Mesenchymal stem cell (in vitro differentiated cells and primary cell): Measurements from ENCODE around the gene RIPOR2.

Experiments
- DNase-seq: peaks from one replicate; pipeline ENCODE4 v3.0.0-alpha.2; 2013
- H2AFZ ChIP-seq: one replicate; pipeline ENCODE4 v1.6.1; 2013; ENCODE audit warnings: low read depth, mild to moderate bottlenecking, control low read depth, inconsistent platforms, low read length, moderate library complexity
- H2AK5ac ChIP-seq: 2 replicates; pipeline ENCODE4 v1.6.1; 2013; ENCODE audit warnings: low read length, moderate library complexity, mild to moderate bottlenecking, inconsistent platforms; ENCODE audit not compliant: severe bottlenecking
- H2BK120ac ChIP-seq: one replicate; pipeline ENCODE4 v1.6.1; 2013; ENCODE audit warnings: low read depth, mild to moderate bottlenecking, inconsistent platforms, low read length, moderate library complexity
- H2BK12ac ChIP-seq, 2 experiments: one replicate each; pipeline ENCODE4 v1.6.1; 2013; ENCODE audit warnings: inconsistent platforms in 2 of 2, low read length in 2 of 2, mild to moderate bottlenecking in 2 of 2, moderate library complexity in 2 of 2, control low read depth in 1 of 2
- H2BK15ac ChIP-seq: one replicate; pipeline ENCODE4 v1.6.1; 2013; ENCODE audit warnings: mild to moderate bottlenecking, low read depth, inconsistent platforms; ENCODE audit not compliant: poor library complexity, severe bottlenecking
- H2BK5ac ChIP-seq: 2 replicates; pipeline ENCODE4 v1.6.1; 2013; ENCODE audit warnings: low read depth, mild to moderate bottlenecking, low read length, control low read depth, inconsistent platforms; ENCODE audit not compliant: poor library complexity, severe bottlenecking
- H3K14ac ChIP-seq, 2 experiments: one replicate each; pipeline ENCODE4 v1.6.1; 2013; ENCODE audit warnings: inconsistent platforms in 2 of 2, low read length in 2 of 2, control low read depth in 1 of 2, mild to moderate bottlenecking in 1 of 2, moderate library complexity in 1 of 2
- H3K18ac ChIP-seq, 2 experiments: one replicate each; pipeline ENCODE4 v1.6.1; 2013; ENCODE audit warnings: inconsistent platforms in 2 of 2, low read length in 2 of 2, control low read depth in 1 of 2, low read depth in 1 of 2, mild to moderate bottlenecking in 1 of 2
- H3K23ac ChIP-seq, 2 experiments: one replicate each; pipeline ENCODE4 v1.6.1; 2013; ENCODE audit warnings: inconsistent platforms in 2 of 2, low read length in 2 of 2, mild to moderate bottlenecking in 2 of 2, moderate library complexity in 2 of 2, control low read depth in 1 of 2
- H3K27ac ChIP-seq: 2 replicates; pipeline ENCODE4 v1.5.1; 2013; ENCODE audit warnings: mild to moderate bottlenecking, moderate library complexity, low read length, control low read depth, inconsistent platforms; ENCODE audit not compliant: poor library complexity, severe bottlenecking
- H3K27me3 ChIP-seq, 2 experiments: 2 replicates each; pipeline versions ENCODE4 v1.6.1 to v1.7.0; 2013; ENCODE audit warnings: low read length in 2 of 2, mild to moderate bottlenecking in 2 of 2, moderate library complexity in 2 of 2, control low read depth in 1 of 2, inconsistent platforms in 1 of 2; ENCODE audit not compliant: control insufficient read depth in 1 of 2, insufficient read depth in 1 of 2
- H3K36me3 ChIP-seq, 2 experiments: 2 replicates each; pipeline versions ENCODE4 v1.6.1 to v1.7.0; 2013; ENCODE audit warnings: low read length in 2 of 2, control low read depth in 1 of 2, inconsistent platforms in 1 of 2, low read depth in 1 of 2, mild to moderate bottlenecking in 1 of 2; ENCODE audit not compliant: insufficient read depth in 2 of 2, control insufficient read depth in 1 of 2
- H3K4ac ChIP-seq, 2 experiments: one replicate each; pipeline ENCODE4 v1.6.1; 2013; ENCODE audit warnings: inconsistent platforms in 2 of 2, low read length in 2 of 2, mild to moderate bottlenecking in 2 of 2, moderate library complexity in 2 of 2, control low read depth in 1 of 2, low read depth in 1 of 2
- H3K4me1 ChIP-seq: 2 replicates; pipeline ENCODE4 v1.6.1; 2013; ENCODE audit warnings: low read depth, low read length, control low read depth; ENCODE audit not compliant: control insufficient read depth, insufficient read depth
- H3K4me2 ChIP-seq: 2 replicates; pipeline ENCODE4 v1.6.1; 2013; ENCODE audit warnings: low read length, mild to moderate bottlenecking, inconsistent platforms; ENCODE audit not compliant: poor library complexity, severe bottlenecking
- H3K4me3 ChIP-seq, 2 experiments: 2 replicates each; pipeline versions ENCODE4 v1.5.1 to v1.7.0; 2013; ENCODE audit warnings: low read length in 2 of 2, mild to moderate bottlenecking in 2 of 2, control low read depth in 1 of 2, low read depth in 1 of 2; ENCODE audit not compliant: insufficient read depth in 1 of 2
- H3K79me1 ChIP-seq: replicated peaks from 2 replicates; pipeline ENCODE4 v1.6.1; 2013; ENCODE audit warnings: mild to moderate bottlenecking, control low read depth, low read length, inconsistent platforms; ENCODE audit not compliant: poor library complexity, severe bottlenecking
- H3K9ac ChIP-seq: 2 replicates; pipeline ENCODE4 v1.7.0; 2013; ENCODE audit warnings: mild to moderate bottlenecking, low read length, moderate library complexity
- H3K9me3 ChIP-seq: 2 replicates; pipeline ENCODE4 v1.7.0; 2013; ENCODE audit warnings: mild to moderate bottlenecking, low read length; ENCODE audit not compliant: control insufficient read depth
- H4K8ac ChIP-seq: one replicate; pipeline ENCODE4 v1.6.1; 2013; ENCODE audit warnings: inconsistent platforms, mild to moderate bottlenecking, low read length, moderate library complexity
- H4K91ac ChIP-seq: one replicate; pipeline ENCODE4 v1.6.1; 2013; ENCODE audit warnings: mild to moderate bottlenecking, low read length, inconsistent platforms
- WGBS: methylation state at CpG from one replicate; pipeline ENCODE4 v1.1.7; 2013; ENCODE audit warnings: mixed read lengths; 5-methylcytosine and 5-hydroxymethylcytosine counted together

Gene RIPOR2

GRCh38 chr6:24897186-24897585 lies 38.6 kb downstream of the RIPOR2 start:
- Histone ChIP-seq H3K27ac (no peak overlapping the region), H3K4me2 (no peak overlapping the region), H2AFZ (no peak overlapping the region), H3K79me1 (no peaks in the 10 kb centered on the region), H3K27me3 (no peaks in the 10 kb centered on the region), H4K91ac (no peak overlapping the region), H2AK5ac (no peak overlapping the region), H3K18ac (no peak overlapping the region), H3K9me3 (no peaks in the 10 kb centered on the region), H4K8ac (no peak overlapping the region), H3K4me1 (no peaks in the 10 kb centered on the region), H3K36me3 (no peaks in the 10 kb centered on the region), H2BK15ac (no peak overlapping the region), H2BK12ac (no peak overlapping the region), H2BK120ac (no peak overlapping the region), H3K9ac (no peak overlapping the region), H3K23ac (peak overlapping the region in 1 of 2 experiments; percentile 1), H3K14ac (no peak overlapping the region), H3K4me3 (no peak overlapping the region), H2BK5ac (no peak overlapping the region), H3K4ac (no peak overlapping the region)
- no peak for DNase-seq
- WGBS = 89% methylated on average over 5 of the region's 6 CpGs

GRCh38 chr6:24893342-24893850 lies 42.4 kb downstream of the RIPOR2 start:
- H3K27ac ChIP-seq = no peak overlapping the region
- H3K4me2 ChIP-seq = no peak overlapping the region
- no peaks in the 10 kb centered on the region for H3K36me3 ChIP-seq
- no peak overlapping the region for H3K18ac ChIP-seq
- no peak overlapping the region for H2AFZ ChIP-seq
- no peak overlapping the region for H2BK5ac ChIP-seq
- H4K91ac ChIP-seq = no peak overlapping the region
- H2BK15ac ChIP-seq = no peak overlapping the region
- no peak overlapping the region for H3K4ac ChIP-seq
- H3K27me3 ChIP-seq = no peaks in the 10 kb centered on the region
- H3K9me3 ChIP-seq = no peaks in the 10 kb centered on the region
- no peak overlapping the region for H3K9ac ChIP-seq
- H2AK5ac ChIP-seq = no peak overlapping the region
- no peaks in the 10 kb centered on the region for H3K79me1 ChIP-seq
- no peak overlapping the region for H3K14ac ChIP-seq
- WGBS = 100% methylated on average over 1 of the region's 1 CpG
- H4K8ac ChIP-seq = no peak overlapping the region
- no peaks in the 10 kb centered on the region for H3K4me1 ChIP-seq
- H2BK12ac ChIP-seq = no peak overlapping the region
- H2BK120ac ChIP-seq = no peak overlapping the region
- no peak overlapping the region for H3K4me3 ChIP-seq
- DNase-seq = no peak
- no peak overlapping the region for H3K23ac ChIP-seq

GRCh38 chr6:24891004-24891403 lies 44.8 kb downstream of the RIPOR2 start:
- Histone ChIP-seq H3K4me3 (no peak overlapping the region), H2BK120ac (no peak overlapping the region), H3K9ac (no peak overlapping the region), H4K91ac (no peak overlapping the region), H2AFZ (no peak overlapping the region), H3K23ac (no peak overlapping the region), H3K27ac (no peak overlapping the region), H4K8ac (no peak overlapping the region), H3K14ac (no peak overlapping the region), H2BK5ac (no peak overlapping the region), H3K79me1 (no peaks in the 10 kb centered on the region), H3K4ac (no peak overlapping the region), H3K27me3 (no peaks in the 10 kb centered on the region), H3K18ac (no peak overlapping the region), H2AK5ac (no peak overlapping the region), H3K4me1 (no peaks in the 10 kb centered on the region), H2BK12ac (no peak overlapping the region), H2BK15ac (no peak overlapping the region), H3K36me3 (no peaks in the 10 kb centered on the region), H3K4me2 (no peak overlapping the region), H3K9me3 (no peaks in the 10 kb centered on the region)
- WGBS = 88% methylated on average over 2 of the region's 3 CpGs
- no peak for DNase-seq

- Histone ChIP-seq H3K36me3 (no peaks in the 10 kb centered on the region), H4K91ac (no peak overlapping the region), H3K9ac (no peak overlapping the region), H3K4me1 (no peaks in the 10 kb centered on the region), H3K4me3 (no peak overlapping the region), H2BK15ac (no peak overlapping the region), H2AK5ac (no peak overlapping the region), H2BK120ac (no peak overlapping the region), H2BK5ac (no peak overlapping the region), H2AFZ (no peak overlapping the region), H3K79me1 (no peaks in the 10 kb centered on the region), H3K4me2 (no peak overlapping the region), H3K9me3 (no peaks in the 10 kb centered on the region), H3K27ac (no peak overlapping the region), H4K8ac (no peak overlapping the region), H3K14ac (no peak overlapping the region), H3K27me3 (no peaks in the 10 kb centered on the region), H3K4ac (no peak overlapping the region), H2BK12ac (no peak overlapping the region), H3K18ac (no peak overlapping the region), H3K23ac (no peak overlapping the region)
- 100% methylated on average over 1 of the region's 1 CpG for WGBS
- no peak for DNase-seq
Measured at GRCh38 chr6:24890471-24890870, 45.3 kb downstream of the RIPOR2 start.
